ENCODE data around the gene ASAP3.

ASAP3 gene

GRCh38 chr1:23399229-23399628, 84.8 kb downstream of the ASAP3 start:
- Histone ChIP-seq H3K9ac (ENCODE audit: low read length) (no peak overlapping the region), H3K4me3 (ENCODE audit: low read length) (no peak overlapping the region), H3K9me3 (ENCODE audit: insufficient read depth, low read length) (no peaks in the 10 kb centered on the region), H3K4me2 (ENCODE audit: low read length) (no peak overlapping the region), H3K4me1 (ENCODE audit: low read length) (peaks cover 2% of the 10 kb centered on the region; the same call in 1 of the 2 replicates), H4K20me1 (ENCODE audit: insufficient read depth, low read length) (no peaks in the 10 kb centered on the region), H3K27ac (ENCODE audit: low read length) (no peak overlapping the region), H3K27me3 (ENCODE audit: low read depth, low read length) (peaks cover 14% of the 10 kb centered on the region), H3K79me2 (ENCODE audit: low read length) (no peaks in the 10 kb centered on the region), H2AFZ (ENCODE audit: low read depth, low read length) (no peak overlapping the region), H3K36me3 (replicated peaks; ENCODE audit: low read depth, low read length) (no peaks in the 10 kb centered on the region)
- TF ChIP-seq EZH2phosphoT487 (IDR thresholded peaks at IDR 0.05; ENCODE audit: low read depth) (no peak), CTCF (IDR thresholded peaks at IDR 0.05; ENCODE audit: low read depth, low read length) (no peak)

GRCh38 chr1:23397908-23398307, 86.1 kb downstream of the ASAP3 start:
- no peaks in the 10 kb centered on the region for H4K20me1 ChIP-seq (ENCODE audit: insufficient read depth, low read length)
- TF ChIP-seq CTCF (IDR thresholded peaks at IDR 0.05; ENCODE audit: low read depth, low read length) (no peak), EZH2phosphoT487 (IDR thresholded peaks at IDR 0.05; ENCODE audit: low read depth) (no peak)
- no peaks in the 10 kb centered on the region for H3K9me3 ChIP-seq (ENCODE audit: insufficient read depth, low read length)
- H3K4me2 ChIP-seq (ENCODE audit: low read length): no peak overlapping the region
- no peaks in the 10 kb centered on the region for H3K4me1 ChIP-seq (ENCODE audit: low read length)
- H3K27me3 ChIP-seq (ENCODE audit: low read depth, low read length): peaks cover 14% of the 10 kb centered on the region
- H2AFZ ChIP-seq (ENCODE audit: low read depth, low read length): no peak overlapping the region
- no peak overlapping the region for H3K9ac ChIP-seq (ENCODE audit: low read length)
- no peaks in the 10 kb centered on the region for H3K79me2 ChIP-seq (ENCODE audit: low read length)
- H3K36me3 ChIP-seq (replicated peaks; ENCODE audit: low read depth, low read length): no peaks in the 10 kb centered on the region
- no peak overlapping the region for H3K4me3 ChIP-seq (ENCODE audit: low read length)
- no peak overlapping the region for H3K27ac ChIP-seq (ENCODE audit: low read length)

- Histone ChIP-seq H3K79me2 (ENCODE audit: low read length) (no peaks in the 10 kb centered on the region), H2AFZ (ENCODE audit: low read depth, low read length) (no peak overlapping the region), H3K4me3 (ENCODE audit: low read length) (no peak overlapping the region), H3K9me3 (ENCODE audit: insufficient read depth, low read length) (no peaks in the 10 kb centered on the region), H3K36me3 (replicated peaks; ENCODE audit: low read depth, low read length) (no peaks in the 10 kb centered on the region), H3K4me1 (ENCODE audit: low read length) (no peaks in the 10 kb centered on the region), H3K27me3 (ENCODE audit: low read depth, low read length) (peaks cover 14% of the 10 kb centered on the region), H3K4me2 (ENCODE audit: low read length) (no peak overlapping the region), H3K9ac (ENCODE audit: low read length) (no peak overlapping the region), H3K27ac (ENCODE audit: low read length) (no peak overlapping the region), H4K20me1 (ENCODE audit: insufficient read depth, low read length) (no peaks in the 10 kb centered on the region)
- no peak for TF ChIP-seq CTCF (IDR thresholded peaks at IDR 0.05; ENCODE audit: low read depth, low read length)
- no peak for TF ChIP-seq EZH2phosphoT487 (IDR thresholded peaks at IDR 0.05; ENCODE audit: low read depth)
Observed at GRCh38 chr1:23396380-23396779, 87.6 kb downstream of the ASAP3 start.

GRCh38 chr1:23395849-23396248, 88.1 kb downstream of the ASAP3 start:
- no peak overlapping the region for H3K27ac ChIP-seq (ENCODE audit: low read length)
- H2AFZ ChIP-seq (ENCODE audit: low read depth, low read length): no peak overlapping the region
- H3K4me2 ChIP-seq (ENCODE audit: low read length): no peak overlapping the region
- H3K9ac ChIP-seq (ENCODE audit: low read length): no peak overlapping the region
- no peaks in the 10 kb centered on the region for H3K9me3 ChIP-seq (ENCODE audit: insufficient read depth, low read length)
- H3K36me3 ChIP-seq (replicated peaks; ENCODE audit: low read depth, low read length): no peaks in the 10 kb centered on the region
- no peak overlapping the region for H3K4me3 ChIP-seq (ENCODE audit: low read length)
- H3K79me2 ChIP-seq (ENCODE audit: low read length): no peaks in the 10 kb centered on the region
- H4K20me1 ChIP-seq (ENCODE audit: insufficient read depth, low read length): no peaks in the 10 kb centered on the region
- H3K27me3 ChIP-seq (ENCODE audit: low read depth, low read length): peaks cover 14% of the 10 kb centered on the region
- no peaks in the 10 kb centered on the region for H3K4me1 ChIP-seq (ENCODE audit: low read length)
- no peak for TF ChIP-seq CTCF (IDR thresholded peaks at IDR 0.05; ENCODE audit: low read depth, low read length)
- no peak for TF ChIP-seq EZH2phosphoT487 (IDR thresholded peaks at IDR 0.05; ENCODE audit: low read depth)
